ENCODE data around the gene PACRG.

The PACRG gene

DNA sequence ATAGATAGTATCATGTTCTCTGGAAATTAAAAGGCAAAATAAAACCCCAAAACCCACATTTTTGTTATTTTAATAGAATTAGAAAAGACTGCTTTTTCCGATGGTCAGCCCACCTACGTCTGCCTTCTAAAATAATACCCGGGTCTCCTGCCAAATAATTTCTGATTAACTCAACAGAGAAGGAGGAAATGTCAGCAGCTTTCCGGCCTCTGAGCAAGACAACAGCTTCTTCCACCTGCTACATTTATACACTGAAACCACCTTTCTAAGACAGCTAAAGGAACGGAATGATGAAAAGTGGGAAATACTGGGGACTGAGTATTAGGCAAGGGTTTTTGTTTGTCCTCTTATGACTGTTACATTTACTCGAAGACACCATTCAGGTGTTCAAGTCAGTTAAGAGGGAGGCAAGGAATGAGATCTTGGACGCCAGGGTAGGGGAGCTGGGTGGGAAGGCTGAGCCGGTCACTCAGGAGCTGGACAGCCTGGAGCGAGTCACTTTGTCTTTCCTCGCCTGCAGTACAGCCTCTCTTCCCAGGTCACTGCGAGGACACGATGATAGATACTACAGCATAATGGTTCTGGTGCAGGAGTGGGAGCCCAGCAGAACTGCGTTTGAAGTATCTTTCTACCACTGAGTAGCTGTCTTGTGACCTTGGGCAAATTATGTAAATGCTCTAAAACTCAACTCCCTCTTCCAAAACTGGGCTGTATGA lies 590.5 kb downstream of the PACRG start:
- DNase-seq (ENCODE audit: low read depth): no peak
- TF ChIP-seq, protein P1, sequence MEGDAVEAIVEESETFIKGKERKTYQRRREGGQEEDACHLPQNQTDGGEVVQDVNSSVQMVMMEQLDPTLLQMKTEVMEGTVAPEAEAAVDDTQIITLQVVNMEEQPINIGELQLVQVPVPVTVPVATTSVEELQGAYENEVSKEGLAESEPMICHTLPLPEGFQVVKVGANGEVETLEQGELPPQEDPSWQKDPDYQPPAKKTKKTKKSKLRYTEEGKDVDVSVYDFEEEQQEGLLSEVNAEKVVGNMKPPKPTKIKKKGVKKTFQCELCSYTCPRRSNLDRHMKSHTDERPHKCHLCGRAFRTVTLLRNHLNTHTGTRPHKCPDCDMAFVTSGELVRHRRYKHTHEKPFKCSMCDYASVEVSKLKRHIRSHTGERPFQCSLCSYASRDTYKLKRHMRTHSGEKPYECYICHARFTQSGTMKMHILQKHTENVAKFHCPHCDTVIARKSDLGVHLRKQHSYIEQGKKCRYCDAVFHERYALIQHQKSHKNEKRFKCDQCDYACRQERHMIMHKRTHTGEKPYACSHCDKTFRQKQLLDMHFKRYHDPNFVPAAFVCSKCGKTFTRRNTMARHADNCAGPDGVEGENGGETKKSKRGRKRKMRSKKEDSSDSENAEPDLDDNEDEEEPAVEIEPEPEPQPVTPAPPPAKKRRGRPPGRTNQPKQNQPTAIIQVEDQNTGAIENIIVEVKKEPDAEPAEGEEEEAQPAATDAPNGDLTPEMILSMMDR (IDR thresholded peaks at IDR 0.05; ENCODE audit: insufficient read depth, low read depth, low read length, missing control alignments): no peak
- H3K4me3 ChIP-seq (ENCODE audit: low read depth, low read length): no peak overlapping the region

DNA sequence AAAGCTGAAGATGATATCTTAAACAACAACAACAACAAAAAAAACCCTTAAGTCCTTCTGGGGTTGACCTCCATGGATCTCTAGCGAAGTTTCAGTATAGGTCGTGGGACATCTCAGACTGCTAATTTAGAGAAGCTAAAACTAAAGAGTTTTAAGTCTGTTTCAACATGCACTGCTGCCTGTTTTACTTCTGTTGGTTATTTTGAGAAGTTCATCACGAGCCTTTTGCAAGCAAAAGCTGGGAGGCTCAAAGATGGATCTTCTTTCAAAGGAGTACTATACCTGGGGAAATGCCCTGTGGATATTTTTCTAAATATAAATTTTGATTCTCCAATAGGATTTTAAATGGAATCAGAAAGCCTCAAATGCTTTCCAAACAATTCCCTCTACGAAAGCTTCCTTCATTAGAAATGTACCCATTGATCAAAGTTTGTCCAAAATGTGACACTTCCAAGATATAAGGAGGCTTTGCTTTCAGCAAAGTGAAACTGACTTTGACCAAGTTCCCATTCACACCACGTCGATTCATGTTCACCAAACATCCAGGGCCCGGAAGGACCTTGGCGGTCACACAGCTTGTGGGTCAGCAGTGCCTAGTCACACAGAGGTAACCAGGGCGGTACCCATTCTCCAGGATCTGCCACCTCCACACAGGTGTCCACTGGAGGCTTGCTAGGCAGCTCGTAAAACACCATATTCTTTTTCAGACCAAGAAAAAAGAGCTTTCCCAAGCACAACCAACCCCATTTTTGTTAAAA lies 592.0 kb downstream of the PACRG start:
- H3K4me3 ChIP-seq (ENCODE audit: low read depth, low read length): no peak overlapping the region
- TF ChIP-seq, protein P1 (IDR thresholded peaks at IDR 0.05; ENCODE audit: insufficient read depth, low read depth, low read length, missing control alignments): no peak
- no peak for DNase-seq (ENCODE audit: low read depth)

- no peak for DNase-seq (ENCODE audit: low read depth)
- no peak overlapping the region for H3K4me3 ChIP-seq (ENCODE audit: low read depth, low read length)
- TF ChIP-seq, protein P1 (IDR thresholded peaks at IDR 0.05; ENCODE audit: insufficient read depth, low read depth, low read length, missing control alignments): no peak
Observed at GRCh38 chr6:163320402-163320801, 592.6 kb downstream of the PACRG start.

- no peak overlapping the region for H3K4me3 ChIP-seq (ENCODE audit: low read depth, low read length)
- DNase-seq (ENCODE audit: low read depth): no peak
- TF ChIP-seq, protein P1 (IDR thresholded peaks at IDR 0.05; ENCODE audit: insufficient read depth, low read depth, low read length, missing control alignments): no peak
Observed at GRCh38 chr6:163320804-163321203, 593.0 kb downstream of the PACRG start.

DNA sequence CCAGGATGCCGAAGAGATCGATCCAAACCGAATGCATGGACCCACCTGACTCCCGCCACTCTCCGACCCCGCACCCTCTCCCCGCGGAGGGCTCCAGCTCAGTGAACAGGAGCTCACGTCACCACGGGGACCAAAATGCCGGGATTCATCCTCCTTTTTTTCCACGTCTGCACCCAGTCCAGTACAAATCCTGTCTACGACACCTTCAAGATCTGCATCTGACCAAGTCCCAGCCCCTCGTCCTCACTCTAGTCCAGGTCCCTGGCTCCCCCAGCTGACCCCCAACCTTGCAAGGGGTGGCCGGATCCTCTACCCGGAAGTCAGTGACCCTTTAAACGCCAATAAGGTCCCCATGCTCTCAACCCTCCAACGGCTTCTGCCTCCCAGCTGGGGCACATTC lies 593.9 kb downstream of the PACRG start:
- H3K4me3 ChIP-seq (ENCODE audit: low read depth, low read length): no peak overlapping the region
- TF ChIP-seq, protein P1 (IDR thresholded peaks at IDR 0.05; ENCODE audit: insufficient read depth, low read depth, low read length, missing control alignments): no peak
- DNase-seq (ENCODE audit: low read depth): no peak

DNA sequence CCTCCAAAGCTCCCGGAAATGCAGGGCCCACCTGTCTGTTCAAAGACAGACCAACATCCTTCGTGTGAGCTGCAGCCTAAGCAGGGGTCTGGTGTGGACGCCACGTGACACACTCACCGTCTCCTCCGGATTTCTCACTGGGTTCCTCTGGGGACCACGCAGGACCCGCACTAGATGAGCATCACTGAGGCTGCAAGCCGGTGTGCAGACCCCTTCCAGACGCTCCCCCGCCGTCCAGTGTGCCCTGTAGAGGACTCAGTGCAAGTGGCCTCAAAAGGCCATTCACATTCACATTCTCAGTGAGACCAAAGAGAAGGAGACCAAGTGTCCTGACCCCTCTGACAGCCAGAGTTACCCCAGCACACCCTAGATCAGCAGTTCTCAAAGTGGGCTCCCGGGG lies 595.5 kb downstream of the PACRG start:
- TF ChIP-seq, protein P1 (IDR thresholded peaks at IDR 0.05; ENCODE audit: insufficient read depth, low read depth, low read length, missing control alignments): no peak
- no peak for DNase-seq (ENCODE audit: low read depth)
- no peak overlapping the region for H3K4me3 ChIP-seq (ENCODE audit: low read depth, low read length)
